PC-9 (cell line): ENCODE measurements around the gene LDLRAD3.

Experiments used
- CTCF ChIP-seq: fragments of 200-600 bp; sonication (generic); conservative IDR thresholded peaks from 2 replicates; pipeline ENCODE4 v1.6.1; 2017; ENCODE audit warnings: mixed run types, antibody characterized with exemption, mild to moderate bottlenecking, moderate library complexity
- EZH2 ChIP-seq: fragments of 200-600 bp; sonication (generic); IDR thresholded peaks from 2 replicates; pipeline ENCODE4 v1.8.0; 2017; ENCODE audit warnings: antibody characterized with exemption, low read depth

GRCh38 chr11:36271794-36272407, 328.0 kb downstream of the LDLRAD3 start:
- TF ChIP-seq CTCF (no peak), EZH2 (no peak)
